IMR-90 (cell line): ENCODE data around the gene PCSK2. TPM values are rescaled to one million over a fixed set of nuclear protein-coding genes. Genes with fewer than 3 reads are reported as not detected.

ENCODE experiments used
- ATAC-seq: fragments of 200-7000 bp; cut with Tn5 transposase; 2 replicates; pipeline ENCODE4 v1.9.1; 2020; ENCODE audit warnings: low read depth, mild to moderate bottlenecking, moderate library complexity
- BruUV-seq: library from RNA; stranded (reverse); fragments of 400-500 nt; replicated peaks from 2 replicates; lab custom pipeline; 2021; lab: Mats Ljungman, UMichigan
- CTCF ChIA-PET: fragments of 300-600 bp; formaldehyde crosslinking; extraction: SDS; loops from one replicate; lab custom pipeline; 2021; ENCODE audit warnings: antibody characterized with exemption; lab: Yijun Ruan, JAX
- POLR2A ChIA-PET: fragments of 300-600 bp; sonication (Branson Sonifier 250); formaldehyde crosslinking; loops from one replicate; lab custom pipeline; 2022; ENCODE audit warnings: antibody characterized with exemption; ENCODE audit not compliant: unreplicated experiment; lab: Charles Lee
- DNase-seq: peaks from one replicate; pipeline ENCODE4 v3.0.0; 2013
- H2AFZ ChIP-seq: replicated peaks from 2 replicates; pipeline ENCODE3; 2013; ENCODE audit warnings: low read length, mild to moderate bottlenecking; ENCODE audit not compliant: poor library complexity
- H2AK5ac ChIP-seq: 2 replicates; pipeline ENCODE4 v1.6.1; 2013; ENCODE audit warnings: low read depth, low read length, inconsistent platforms
- H2AK9ac ChIP-seq: replicated peaks from 2 replicates; pipeline ENCODE3; 2013; ENCODE audit warnings: mild to moderate bottlenecking, low read depth, low read length, moderate library complexity; ENCODE audit not compliant: poor library complexity
- H2BK120ac ChIP-seq: 2 replicates; pipeline ENCODE4 v1.6.1; 2013; ENCODE audit warnings: low read depth, low read length, inconsistent platforms
- H2BK15ac ChIP-seq: 3 replicates; pipeline ENCODE4 v1.6.1; 2013; ENCODE audit warnings: low read depth, low read length, inconsistent platforms
- H2BK20ac ChIP-seq: 2 replicates; pipeline ENCODE4 v1.6.1; 2013; ENCODE audit warnings: low read depth, mild to moderate bottlenecking, inconsistent platforms, low read length, moderate library complexity
- H2BK5ac ChIP-seq: 2 replicates; pipeline ENCODE4 v1.6.1; 2013; ENCODE audit warnings: mild to moderate bottlenecking, low read depth, low read length, inconsistent platforms; ENCODE audit not compliant: poor library complexity, severe bottlenecking
- H3K14ac ChIP-seq: replicated peaks from 2 replicates; pipeline ENCODE4 v1.6.1; 2013; ENCODE audit warnings: low read depth, low read length, inconsistent platforms
- H3K18ac ChIP-seq: 2 replicates; pipeline ENCODE4 v1.6.1; 2013; ENCODE audit warnings: low read depth, low read length, control low read depth
- H3K23ac ChIP-seq: 2 replicates; pipeline ENCODE4 v1.6.1; 2013; ENCODE audit warnings: low read depth, low read length, inconsistent platforms
- H3K27ac ChIP-seq: 2 replicates; pipeline ENCODE4 v1.5.1; 2013; ENCODE audit warnings: mild to moderate bottlenecking, control low read depth, low read length; ENCODE audit not compliant: insufficient read depth
- H3K27me3 ChIP-seq: 2 replicates; pipeline ENCODE4 v1.6.1; 2013; ENCODE audit warnings: low read length; ENCODE audit not compliant: control insufficient read depth, insufficient read depth
- H3K36me3 ChIP-seq: 2 replicates; pipeline ENCODE4 v1.6.1; 2013; ENCODE audit warnings: low read length, mixed read lengths; ENCODE audit not compliant: control insufficient read depth, insufficient read depth
- H3K4ac ChIP-seq: 2 replicates; pipeline ENCODE4 v1.6.1; 2013; ENCODE audit warnings: low read depth, low read length, inconsistent platforms
- H3K4me1 ChIP-seq: 2 replicates; pipeline ENCODE4 v1.6.1; 2013; ENCODE audit warnings: low read length, mixed read lengths; ENCODE audit not compliant: control insufficient read depth, insufficient read depth
- H3K4me2 ChIP-seq: 2 replicates; pipeline ENCODE4 v1.6.1; 2013; ENCODE audit warnings: low read depth, mild to moderate bottlenecking, control low read depth, low read length, moderate library complexity
- H3K4me3 ChIP-seq: 2 replicates; pipeline ENCODE4 v1.5.1; 2013; ENCODE audit warnings: low read depth, mild to moderate bottlenecking, control low read depth, low read length, moderate library complexity; ENCODE audit not compliant: insufficient read depth
- H3K56ac ChIP-seq: 2 replicates; pipeline ENCODE4 v1.6.1; 2013; ENCODE audit warnings: low read length, inconsistent platforms; ENCODE audit not compliant: insufficient read depth; ENCODE audit errors: extremely low read depth
- H3K79me1 ChIP-seq, 2 experiments: 2 replicates each; pipeline ENCODE4 v1.6.1; 2013; ENCODE audit warnings: low read length in 2 of 2, inconsistent platforms in 1 of 2, low read depth in 1 of 2
- H3K9ac ChIP-seq: 2 replicates; pipeline ENCODE4 v1.6.1; 2013; ENCODE audit warnings: low read depth, low read length, control low read depth
- H3K9me1 ChIP-seq: 2 replicates; pipeline ENCODE4 v1.6.1; 2013; ENCODE audit warnings: low read length, inconsistent platforms; ENCODE audit not compliant: insufficient read depth
- H3K9me3 ChIP-seq: 2 replicates; pipeline ENCODE4 v1.6.1; 2013; ENCODE audit warnings: low read length; ENCODE audit not compliant: control insufficient read depth, insufficient read depth
- H4K20me1 ChIP-seq: 2 replicates; pipeline ENCODE4 v1.6.1; 2013; ENCODE audit warnings: low read length, inconsistent platforms; ENCODE audit not compliant: insufficient read depth
- H4K5ac ChIP-seq: 2 replicates; pipeline ENCODE4 v1.6.1; 2013; ENCODE audit warnings: mild to moderate bottlenecking, low read depth, low read length, control low read depth
- H4K8ac ChIP-seq, 2 experiments: 2 replicates each; pipeline ENCODE4 v1.6.1; 2013; ENCODE audit warnings: low read depth in 2 of 2, low read length in 2 of 2, control low read depth in 1 of 2, inconsistent platforms in 1 of 2
- H4K91ac ChIP-seq: 2 replicates; pipeline ENCODE4 v1.6.1; 2013; ENCODE audit warnings: low read depth, low read length, inconsistent platforms; ENCODE audit not compliant: insufficient read depth
- BHLHE40 ChIP-seq: fragments of 150-350 bp; IDR thresholded peaks from 2 replicates; pipeline ENCODE4 v1.6.1; 2016; ENCODE audit warnings: mild to moderate bottlenecking, low read depth, low read length
- FOS ChIP-seq: fragments of 150-350 bp; IDR thresholded peaks from 2 replicates; pipeline ENCODE4 v1.6.1; 2016; ENCODE audit warnings: low read depth, low read length
- MAFK ChIP-seq: IDR thresholded peaks from 2 replicates; pipeline ENCODE4 v1.6.1; 2012; ENCODE audit warnings: low read depth, low read length, improper control_type of control experiment
- MAZ ChIP-seq: IDR thresholded peaks from 2 replicates; pipeline ENCODE4 v1.6.1; 2012; ENCODE audit warnings: low read depth, mild to moderate bottlenecking, low read length, improper control_type of control experiment, moderate library complexity, borderline replicate concordance
- MXI1 ChIP-seq: IDR thresholded peaks from 2 replicates; pipeline ENCODE4 v1.6.1; 2012; ENCODE audit warnings: low read depth, mild to moderate bottlenecking, low read length, moderate library complexity, borderline replicate concordance
- NFE2L2 ChIP-seq: fragments of 150-350 bp; IDR thresholded peaks from 2 replicates; pipeline ENCODE4 v1.6.1; 2016; ENCODE audit warnings: low read depth, mild to moderate bottlenecking, low read length
- POLR2A ChIP-seq: IDR thresholded peaks from 2 replicates; pipeline ENCODE4 v1.6.1; 2012; ENCODE audit warnings: mild to moderate bottlenecking, low read depth, low read length
- RFX5 ChIP-seq: IDR thresholded peaks from 2 replicates; pipeline ENCODE4 v1.8.0; 2012; ENCODE audit warnings: low read depth, mild to moderate bottlenecking, low read length, moderate library complexity
- WGBS, 2 experiments: methylation state at CpG; one replicate each; pipeline versions ENCODE4 v1.1.5 to v1.1.7; 2013; ENCODE audit warnings: missing lambda C conversion rate in 2 of 2; ENCODE audit not compliant: insufficient read length in 1 of 2; ENCODE audit errors: extremely low coverage in 2 of 2; 5-methylcytosine and 5-hydroxymethylcytosine counted together
- dilution Hi-C: fragments of 300-500 bp; cut with HindIII; formaldehyde crosslinking; loops from one replicate; pipeline ENCODE4 v1.14.3; 2018; ENCODE audit warnings: low sequenced_read_pairs; ENCODE audit not compliant: unreplicated experiment
- in situ Hi-C: fragments of 300-500 bp; cut with MboI; formaldehyde crosslinking; loops from 3 replicates; pipeline ENCODE4 v1.14.3; 2019; ENCODE audit warnings: low sequenced_read_pairs, inconsistent platforms, mixed read lengths
- intact Hi-C: fragments of 100-400 bp; cut with micrococcal nuclease; formaldehyde crosslinking; loops from 2 replicates; pipeline ENCODE4 v1.10.0; 2022
- polyA plus RNA-seq, 3 experiments: library from polyadenylated mRNA; depleted of rRNA; stranded (reverse); fragments of >200 nt; gene quantifications; 2 replicates each; pipeline ENCODE4 v1.2.3, GENCODE V29; 2012; ENCODE audit warnings: low replicate concordance in 1 of 3
- total RNA-seq: library from RNA; depleted of rRNA; stranded (reverse); fragments of >200 nt; gene quantifications from 2 replicates; pipeline ENCODE4 v1.2.3, GENCODE V29; 2012

The PCSK2 gene
- total and polyA plus RNA-seq, 2 of the 4 experiments (the other 2 are of a cell fraction): not detected

- no peak overlapping the region; the same call in 1 of the 2 replicates for H3K18ac ChIP-seq
- ChIA-PET POLR2A (no interaction called here), CTCF (interaction anchor here (0.7 kb wide), 1 partner anchor 62 kb away, joined by 4 read pairs; no protein-coding TSS in a partner anchor)
- DNase-seq: no peak
- H3K23ac ChIP-seq: no peak overlapping the region
- no peak overlapping the region for H4K91ac ChIP-seq
- H3K27ac ChIP-seq: peak overlapping the region; percentile 24; the same call in 1 of the 2 replicates
- H4K5ac ChIP-seq: no peak overlapping the region; the same call in 1 of the 2 replicates
- no peak overlapping the region for H3K4ac ChIP-seq
- no peak overlapping the region for H3K14ac ChIP-seq
- no peak overlapping the region for H4K8ac ChIP-seq
- no peak overlapping the region for H2AK9ac ChIP-seq
- no peaks in the 10 kb centered on the region for H4K20me1 ChIP-seq
- H3K9me3 ChIP-seq: no peaks in the 10 kb centered on the region
- intact Hi-C loops: no loop called here
- H3K4me2 ChIP-seq: no peak overlapping the region; the same call in 1 of the 2 replicates
- BruUV-seq: no TSS peak
- no peak overlapping the region for H2BK5ac ChIP-seq
- no peak overlapping the region for H3K9ac ChIP-seq
- H3K4me1 ChIP-seq: peaks cover 4% of the 10 kb centered on the region; the same call in 1 of the 2 replicates
- H2AFZ ChIP-seq: no peak overlapping the region
- no peaks in the 10 kb centered on the region for H3K79me1 ChIP-seq
- TF ChIP-seq NFE2L2 (no peak), MAZ (no peak), BHLHE40 (no peak), MXI1 (no peak), POLR2A (no peak), MAFK (no peak), RFX5 (no peak), FOS (no peak)
- WGBS, 2 experiments: 5% methylated on average over 4 of the region's 13 CpGs; no CpG with 5 or more reads in 1 of the 2 experiments
- no peaks in the 10 kb centered on the region for H3K9me1 ChIP-seq
- H3K4me3 ChIP-seq: no peak overlapping the region
- H2BK120ac ChIP-seq: no peak overlapping the region
- no peak overlapping the region for H2AK5ac ChIP-seq
- dilution Hi-C loops: no loop called here
- in situ Hi-C loops: no loop called here
- no peak overlapping the region for H2BK15ac ChIP-seq
- H3K56ac ChIP-seq: no peak overlapping the region
- ATAC-seq: no peak
- no peak overlapping the region for H2BK20ac ChIP-seq
- H3K36me3 ChIP-seq: no peaks in the 10 kb centered on the region
- H3K27me3 ChIP-seq: no peaks in the 10 kb centered on the region; the same call in 1 of the 2 replicates
Measured at GRCh38 chr20:17343656-17344452, 117.0 kb downstream of the PCSK2 start.
